ENCODE measurements around the gene RAB6B.

The RAB6B gene

GRCh38 chr3:133895208-133896001, at the start of gene RAB6B (continued):
- 0 out of 2 replicates have a peak, but pooled peaks have one; percentile 27 for TF ChIP-seq ZNF148 (tag by site-specific recombination; IDR thresholded peaks at IDR 0.05; ENCODE audit: borderline replicate concordance)
- 0 out of 2 replicates have a peak, but pooled peaks have one; percentile 39 for TF ChIP-seq ZNF610 (tag by site-specific recombination; IDR thresholded peaks at IDR 0.05; ENCODE audit: borderline replicate concordance)
- no peak for TF ChIP-seq ZBTB49 (tag by site-specific recombination; IDR thresholded peaks at IDR 0.05; ENCODE audit: low read depth)
- peak; percentile 52; the same call in 1 of the 2 replicates for TF ChIP-seq KLF9 (tag by site-specific recombination; IDR thresholded peaks at IDR 0.05; ENCODE audit: low read depth)
- TF ChIP-seq, protein P1, sequence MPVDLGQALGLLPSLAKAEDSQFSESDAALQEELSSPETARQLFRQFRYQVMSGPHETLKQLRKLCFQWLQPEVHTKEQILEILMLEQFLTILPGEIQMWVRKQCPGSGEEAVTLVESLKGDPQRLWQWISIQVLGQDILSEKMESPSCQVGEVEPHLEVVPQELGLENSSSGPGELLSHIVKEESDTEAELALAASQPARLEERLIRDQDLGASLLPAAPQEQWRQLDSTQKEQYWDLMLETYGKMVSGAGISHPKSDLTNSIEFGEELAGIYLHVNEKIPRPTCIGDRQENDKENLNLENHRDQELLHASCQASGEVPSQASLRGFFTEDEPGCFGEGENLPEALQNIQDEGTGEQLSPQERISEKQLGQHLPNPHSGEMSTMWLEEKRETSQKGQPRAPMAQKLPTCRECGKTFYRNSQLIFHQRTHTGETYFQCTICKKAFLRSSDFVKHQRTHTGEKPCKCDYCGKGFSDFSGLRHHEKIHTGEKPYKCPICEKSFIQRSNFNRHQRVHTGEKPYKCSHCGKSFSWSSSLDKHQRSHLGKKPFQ (tag by site-specific recombination; IDR thresholded peaks at IDR 0.05): no peak
- TF ChIP-seq ZNF391 (tag by site-specific recombination; IDR thresholded peaks at IDR 0.05; ENCODE audit: borderline replicate concordance, low read depth): no peak
- peak; percentile 39; the same call in 1 of the 2 replicates for TF ChIP-seq ZBTB20 (tag by site-specific recombination; IDR thresholded peaks at IDR 0.05)
- TF ChIP-seq ZEB2 (tag by site-specific recombination; IDR thresholded peaks at IDR 0.05): no peak
- TF ChIP-seq ZNF621 (tag by site-specific recombination; IDR thresholded peaks at IDR 0.05): no peak
- peak; percentile 77 for TF ChIP-seq PATZ1 (tag by site-specific recombination; IDR thresholded peaks at IDR 0.05)
- TF ChIP-seq ZNF837 (tag by site-specific recombination; IDR thresholded peaks at IDR 0.05): no peak
- peak; percentile 74 for TF ChIP-seq ZNF335 (tag by site-specific recombination; conservative IDR thresholded peaks at IDR 0.05)
- TF ChIP-seq ZBTB8A (tag by site-specific recombination; IDR thresholded peaks at IDR 0.05): peak; percentile 94
- no peak for TF ChIP-seq ZFP37 (tag by site-specific recombination; IDR thresholded peaks at IDR 0.05)
- no peak for TF ChIP-seq ZBTB7A (tag by site-specific recombination; IDR thresholded peaks at IDR 0.05; ENCODE audit: low read depth)
- peak; percentile 98 for TF ChIP-seq ZFHX2 (tag by site-specific recombination; conservative IDR thresholded peaks at IDR 0.05)
- peak; percentile 31; the same call in 1 of the 2 replicates for TF ChIP-seq KLF7 (tag by site-specific recombination; IDR thresholded peaks at IDR 0.05; ENCODE audit: borderline replicate concordance)
- no peak for TF ChIP-seq ZNF843 (tag by site-specific recombination; IDR thresholded peaks at IDR 0.05)
- TF ChIP-seq ZNF24 (tag by site-specific recombination; IDR thresholded peaks at IDR 0.05): no peak
- TF ChIP-seq ZNF2 (tag by site-specific recombination; IDR thresholded peaks at IDR 0.05): 0 out of 2 replicates have a peak, but pooled peaks have one; percentile 27
- TF ChIP-seq ZBTB17 (tag by site-specific recombination; IDR thresholded peaks at IDR 0.05): no peak
- 0 out of 2 replicates have a peak, but pooled peaks have one; percentile 42 for TF ChIP-seq ZNF785 (tag by site-specific recombination; IDR thresholded peaks at IDR 0.05)
- TF ChIP-seq ZNF624 (tag by site-specific recombination; IDR thresholded peaks at IDR 0.05): no peak
- peak; percentile 67; the same call in 1 of the 2 replicates for TF ChIP-seq KLF8 (tag by site-specific recombination; IDR thresholded peaks at IDR 0.05)
- TF ChIP-seq ZNF76 (tag by site-specific recombination; IDR thresholded peaks at IDR 0.05; ENCODE audit: borderline replicate concordance, low read depth): peak; percentile 41; the same call in 1 of the 2 replicates
- TF ChIP-seq MZF1 (tag by site-specific recombination; IDR thresholded peaks at IDR 0.05; ENCODE audit: borderline replicate concordance): no peak
- TF ChIP-seq SP3 (tag by site-specific recombination; IDR thresholded peaks at IDR 0.05): peak; percentile 77
- peak; percentile 99 for TF ChIP-seq ZNF398 (tag by site-specific recombination; IDR thresholded peaks at IDR 0.05)
- TF ChIP-seq KLF1 (tag by site-specific recombination; IDR thresholded peaks at IDR 0.05): peak; percentile 84
- TF ChIP-seq TCF7L2 (IDR thresholded peaks at IDR 0.05; ENCODE audit: borderline replicate concordance, low read depth, low read length): no peak

Measured in HEK293 (cell line).